OCI-LY7 (cell line): Measurements from ENCODE around the gene TNP2.

Source experiments
- CTCF ChIP-seq: fragments of 200-600 bp; sonication (generic); conservative IDR thresholded peaks from 2 replicates; pipeline ENCODE4 v1.5.1; 2014; ENCODE audit warnings: mild to moderate bottlenecking, antibody characterized with exemption, low read length, moderate library complexity, mixed read lengths
- EZH2phosphoT487 ChIP-seq: fragments of 200-600 bp; sonication (generic); IDR thresholded peaks from 2 replicates; pipeline ENCODE4 v1.6.1; 2018; ENCODE audit warnings: low read depth, borderline replicate concordance, mild to moderate bottlenecking, mixed run types, antibody characterized with exemption, low read length, moderate library complexity, mixed read lengths

GRCh38 chr16:11224096-11224893 lies 44.8 kb downstream of the TNP2 start:
- TF ChIP-seq CTCF: no peak
- TF ChIP-seq EZH2phosphoT487: no peak
